AG09319 (cell line): Measurements from ENCODE around the gene DYNLT4.

ENCODE experiments used
- DNase-seq: peaks from one replicate; pipeline ENCODE4 v3.0.0-alpha.2; 2010; ENCODE audit warnings: low read depth; ENCODE audit errors: extremely low read depth
- CTCF ChIP-seq: IDR thresholded peaks from 2 replicates; pipeline ENCODE4 v1.5.1; 2011; ENCODE audit warnings: low read depth, mild to moderate bottlenecking, inconsistent platforms, low read length, moderate library complexity

Gene DYNLT4

GRCh38 chr1:44806704-44807363, at the start of gene DYNLT4:
Gene DYNLT4 (minus strand): TSS chr1:44807351. CDS start chr1:44806668, 683 bp downstream.
- no peak for DNase-seq
- TF ChIP-seq CTCF = no peak

GRCh38 chr1:44855742-44856141, 48.6 kb upstream of the DYNLT4 start:
- DNase-seq = no peak
- no peak for TF ChIP-seq CTCF

GRCh38 chr1:44854970-44855369, 47.8 kb upstream of the DYNLT4 start:
- no peak for TF ChIP-seq CTCF
- DNase-seq = no peak

GRCh38 chr1:44853201-44853600, 46.0 kb upstream of the DYNLT4 start:
- TF ChIP-seq CTCF = no peak
- no peak for DNase-seq

GRCh38 chr1:44851308-44851707, 44.2 kb upstream of the DYNLT4 start:
- no peak for TF ChIP-seq CTCF
- DNase-seq = no peak

GRCh38 chr1:44849575-44850132, 42.5 kb upstream of the DYNLT4 start:
- TF ChIP-seq CTCF = no peak
- no peak for DNase-seq

GRCh38 chr1:44848456-44849181, 41.5 kb upstream of the DYNLT4 start:
- DNase-seq = no peak
- no peak for TF ChIP-seq CTCF
